Type B pancreatic cell (in vitro differentiated cells): ENCODE data around the gene PTHLH. TPM values are rescaled to one million over a fixed set of nuclear protein-coding genes. Genes with fewer than 3 reads are reported as not detected.

Experiments used
- DNase-seq: peaks from one replicate; pipeline ENCODE4 v3.0.0; 2021; ENCODE audit warnings: mixed read lengths; ENCODE audit not compliant: unreplicated experiment; ENCODE audit errors: extremely low spot score
- H3K27ac Mint-ChIP-seq: 2 replicates; pipeline ENCODE4 v1.8.0; 2021; ENCODE audit warnings: mild to moderate bottlenecking, mixed read lengths
- H3K27me3 Mint-ChIP-seq: 2 replicates; pipeline ENCODE4 v1.8.0; 2021; ENCODE audit warnings: mixed read lengths
- H3K36me3 Mint-ChIP-seq: 2 replicates; pipeline ENCODE4 v1.8.0; 2021; ENCODE audit warnings: mixed read lengths
- H3K4me1 Mint-ChIP-seq: one replicate; pipeline ENCODE4 v1.8.0; 2021; ENCODE audit warnings: mixed read lengths; ENCODE audit not compliant: unreplicated experiment
- H3K4me3 Mint-ChIP-seq: 2 replicates; pipeline ENCODE4 v1.8.0; 2021; ENCODE audit warnings: mild to moderate bottlenecking, mixed read lengths
- H3K9me3 Mint-ChIP-seq: 2 replicates; pipeline ENCODE4 v1.8.0; 2021; ENCODE audit warnings: mixed read lengths
- total RNA-seq: library from RNA; stranded (reverse); gene quantifications from 2 replicates; pipeline ENCODE4 v1.2.1, GENCODE V29; 2021; ENCODE audit warnings: low replicate concordance
- TF ChIP-seq, protein P1 (sequence below): fragments of 200-600 bp; sonication (generic); conservative IDR thresholded peaks from 2 replicates; pipeline ENCODE4 v1.5.0; 2021; ENCODE audit warnings: antibody characterized with exemption, mild to moderate bottlenecking

PTHLH gene
- total RNA-seq, 1 donor from 2014 or later = 6.3 TPM

DNA sequence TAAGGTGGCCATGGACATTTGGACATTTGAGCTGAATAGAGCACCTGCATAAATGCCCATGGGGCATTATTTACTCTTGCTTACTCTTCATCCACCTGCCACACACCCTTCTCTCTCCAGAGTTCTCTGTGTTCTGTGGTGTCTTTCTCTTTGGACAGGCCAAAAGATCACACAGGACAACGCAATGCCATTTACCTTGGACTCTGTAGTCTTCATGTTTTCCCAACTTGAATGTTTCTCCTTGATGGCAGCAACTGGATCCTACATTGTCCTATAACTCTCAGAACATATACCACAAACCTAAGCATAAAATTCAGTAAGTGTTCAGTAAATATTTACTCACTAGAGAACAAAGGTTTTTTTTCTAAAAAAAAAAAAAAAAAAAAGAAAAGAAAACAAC is 41.7 kb upstream of the PTHLH start:
- Mint-ChIP-seq H3K4me1 (no peaks in the 10 kb centered on the region), H3K27ac (no peak overlapping the region), H3K36me3 (no peaks in the 10 kb centered on the region), H3K9me3 (no peaks in the 10 kb centered on the region), H3K27me3 (peaks cover 18% of the 10 kb centered on the region), H3K4me3 (no peak overlapping the region)
- no peak for DNase-seq
- TF ChIP-seq, protein P1, sequence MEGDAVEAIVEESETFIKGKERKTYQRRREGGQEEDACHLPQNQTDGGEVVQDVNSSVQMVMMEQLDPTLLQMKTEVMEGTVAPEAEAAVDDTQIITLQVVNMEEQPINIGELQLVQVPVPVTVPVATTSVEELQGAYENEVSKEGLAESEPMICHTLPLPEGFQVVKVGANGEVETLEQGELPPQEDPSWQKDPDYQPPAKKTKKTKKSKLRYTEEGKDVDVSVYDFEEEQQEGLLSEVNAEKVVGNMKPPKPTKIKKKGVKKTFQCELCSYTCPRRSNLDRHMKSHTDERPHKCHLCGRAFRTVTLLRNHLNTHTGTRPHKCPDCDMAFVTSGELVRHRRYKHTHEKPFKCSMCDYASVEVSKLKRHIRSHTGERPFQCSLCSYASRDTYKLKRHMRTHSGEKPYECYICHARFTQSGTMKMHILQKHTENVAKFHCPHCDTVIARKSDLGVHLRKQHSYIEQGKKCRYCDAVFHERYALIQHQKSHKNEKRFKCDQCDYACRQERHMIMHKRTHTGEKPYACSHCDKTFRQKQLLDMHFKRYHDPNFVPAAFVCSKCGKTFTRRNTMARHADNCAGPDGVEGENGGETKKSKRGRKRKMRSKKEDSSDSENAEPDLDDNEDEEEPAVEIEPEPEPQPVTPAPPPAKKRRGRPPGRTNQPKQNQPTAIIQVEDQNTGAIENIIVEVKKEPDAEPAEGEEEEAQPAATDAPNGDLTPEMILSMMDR = no peak

DNA sequence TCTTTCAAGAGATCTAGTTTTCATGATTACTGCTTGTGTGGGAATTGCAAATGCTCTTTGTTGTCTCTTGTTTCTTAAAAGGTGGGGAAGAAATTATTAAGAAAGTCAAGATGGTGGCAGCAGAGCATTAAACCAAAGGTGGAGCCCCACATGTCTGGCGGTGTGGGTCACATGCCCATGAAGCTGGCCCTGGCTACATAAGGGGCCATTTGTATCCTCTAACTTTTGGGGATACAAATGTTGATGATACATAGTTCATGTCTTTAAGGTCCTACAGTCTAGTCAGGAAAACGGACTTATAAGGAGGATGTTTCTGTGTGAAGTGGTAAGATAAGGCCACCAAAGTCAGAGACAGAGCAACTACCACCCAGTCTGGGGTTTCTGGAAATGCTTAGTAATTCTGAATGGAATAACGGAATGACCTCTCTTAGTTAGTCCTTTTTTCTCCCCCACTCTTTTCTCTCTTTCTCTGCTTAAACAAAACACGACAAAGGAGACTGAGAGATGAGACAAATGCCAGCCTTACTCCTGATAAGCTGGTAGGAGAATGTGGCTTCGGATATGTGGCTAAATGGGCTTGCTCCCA is 39.9 kb upstream of the PTHLH start:
- peaks cover 14% of the 10 kb centered on the region for H3K27me3 Mint-ChIP-seq
- H3K36me3 Mint-ChIP-seq = no peaks in the 10 kb centered on the region
- no peaks in the 10 kb centered on the region for H3K4me1 Mint-ChIP-seq
- DNase-seq = no peak
- H3K27ac Mint-ChIP-seq = no peak overlapping the region
- no peaks in the 10 kb centered on the region for H3K9me3 Mint-ChIP-seq
- no peak overlapping the region for H3K4me3 Mint-ChIP-seq
- TF ChIP-seq, protein P1 = no peak

DNA sequence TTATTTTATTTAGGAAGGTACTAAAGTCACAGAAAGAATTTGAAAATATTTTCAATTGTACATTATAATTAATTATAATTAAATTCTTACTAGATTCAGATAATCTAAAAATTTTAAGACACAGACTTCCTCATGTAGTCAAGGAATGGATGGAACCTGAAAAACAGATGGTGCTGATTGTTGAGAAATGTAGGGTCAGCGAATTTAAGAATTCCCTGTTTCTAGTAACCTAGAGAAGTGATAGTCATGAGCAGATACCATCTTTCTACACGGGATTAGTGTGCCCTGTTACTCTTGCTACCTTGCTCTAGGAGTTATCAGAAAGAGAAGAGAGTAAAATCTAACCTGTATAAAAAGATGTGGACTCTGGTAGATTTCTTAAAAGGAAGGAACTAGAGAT is 37.5 kb upstream of the PTHLH start:
- no peaks in the 10 kb centered on the region for H3K36me3 Mint-ChIP-seq
- H3K27ac Mint-ChIP-seq = no peak overlapping the region
- no peak overlapping the region for H3K4me3 Mint-ChIP-seq
- H3K27me3 Mint-ChIP-seq = peaks cover 3% of the 10 kb centered on the region
- TF ChIP-seq, protein P1 = no peak
- no peak for DNase-seq
- no peaks in the 10 kb centered on the region for H3K9me3 Mint-ChIP-seq
- H3K4me1 Mint-ChIP-seq = no peaks in the 10 kb centered on the region

DNA sequence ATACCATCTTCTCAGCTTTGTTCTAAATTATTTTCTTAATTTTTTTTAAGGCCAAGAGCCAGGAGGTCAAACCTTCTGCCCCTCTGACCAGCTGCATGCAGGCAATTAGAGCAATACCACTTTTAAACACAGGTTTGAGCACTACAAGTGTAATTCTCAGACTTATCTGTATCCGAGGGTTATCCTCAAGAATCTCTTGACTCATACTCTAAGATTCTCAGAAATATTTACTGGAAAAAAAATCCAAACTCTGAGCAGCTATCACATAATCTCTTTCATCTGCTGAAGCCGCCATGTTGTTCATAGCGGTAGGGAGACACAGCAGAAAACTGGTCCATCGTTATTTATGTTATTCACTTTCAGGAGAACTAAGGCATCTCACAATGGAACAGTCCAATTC is 27.4 kb upstream of the PTHLH start:
- no peak for DNase-seq
- TF ChIP-seq, protein P1 = no peak
- Mint-ChIP-seq H3K27ac (no peak overlapping the region), H3K4me3 (no peak overlapping the region), H3K4me1 (no peaks in the 10 kb centered on the region), H3K9me3 (no peaks in the 10 kb centered on the region), H3K36me3 (peaks cover 4% of the 10 kb centered on the region), H3K27me3 (peaks cover 15% of the 10 kb centered on the region)

DNA sequence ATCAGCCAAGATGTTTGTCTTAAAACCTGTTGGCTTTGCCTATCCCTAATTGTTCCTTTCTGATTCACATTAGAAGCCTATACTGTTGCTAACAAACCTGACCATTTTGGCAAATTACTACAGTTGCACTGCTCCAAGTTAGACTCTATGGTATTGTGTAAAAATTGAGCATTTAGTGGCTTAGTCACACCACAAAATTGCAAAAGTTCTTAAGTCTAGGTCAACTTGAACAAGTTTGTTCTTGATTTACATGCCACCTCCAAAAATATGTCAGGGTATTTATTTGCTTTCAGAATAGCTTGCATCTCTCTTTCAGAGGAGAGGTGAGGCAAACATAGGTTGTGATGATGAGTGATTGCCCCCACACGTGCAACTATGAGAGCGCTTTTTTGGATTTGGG is 27.0 kb upstream of the PTHLH start:
- Mint-ChIP-seq H3K36me3 (peaks cover 4% of the 10 kb centered on the region), H3K27me3 (peaks cover 19% of the 10 kb centered on the region), H3K4me3 (no peak overlapping the region), H3K4me1 (no peaks in the 10 kb centered on the region), H3K27ac (no peak overlapping the region), H3K9me3 (no peaks in the 10 kb centered on the region)
- TF ChIP-seq, protein P1 = no peak
- no peak for DNase-seq

DNA sequence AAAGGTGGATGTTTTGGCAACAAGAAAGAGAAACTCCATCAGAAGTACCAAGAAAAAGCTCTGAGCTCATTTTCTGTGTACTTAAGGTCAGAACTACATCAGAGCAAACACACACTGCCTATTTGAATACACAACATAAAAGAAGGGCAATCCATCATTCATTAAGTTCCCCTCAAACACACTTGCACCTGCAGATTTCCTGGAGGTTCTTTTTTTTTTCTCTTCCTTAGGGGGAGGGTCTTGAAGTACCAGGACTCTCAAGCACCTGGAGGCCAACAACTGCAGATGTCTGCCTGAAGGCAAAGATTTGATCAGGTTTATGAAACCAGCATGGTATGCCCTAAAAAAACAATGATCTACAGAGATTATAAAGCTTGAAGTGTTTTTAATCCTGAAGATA is 26.1 kb upstream of the PTHLH start:
- Mint-ChIP-seq H3K27ac (no peak overlapping the region), H3K36me3 (peaks cover 4% of the 10 kb centered on the region), H3K4me3 (no peak overlapping the region), H3K4me1 (no peaks in the 10 kb centered on the region), H3K27me3 (peaks cover 20% of the 10 kb centered on the region), H3K9me3 (no peaks in the 10 kb centered on the region)
- DNase-seq = no peak
- TF ChIP-seq, protein P1 = no peak
